Neural cell (in vitro differentiated cells): Measurements from ENCODE around the gene UTY.

Experiments used
- CTCF ChIP-seq: fragments of 450-650 bp; IDR thresholded peaks from 2 replicates; pipeline ENCODE4 v1.5.1; 2014; ENCODE audit warnings: antibody characterized with exemption, mild to moderate bottlenecking, moderate library complexity; ENCODE audit not compliant: poor library complexity, severe bottlenecking
- EP300 ChIP-seq: fragments of 450-650 bp; conservative IDR thresholded peaks from 2 replicates; pipeline ENCODE4 v1.6.1; 2014; ENCODE audit warnings: antibody characterized with exemption, mild to moderate bottlenecking, moderate library complexity; ENCODE audit not compliant: poor library complexity, severe bottlenecking
- POLR2AphosphoS5 ChIP-seq: IDR thresholded peaks from 2 replicates; pipeline ENCODE4 v1.6.1; 2012
- RAD21 ChIP-seq: fragments of 450-650 bp; conservative IDR thresholded peaks from 2 replicates; pipeline ENCODE4 v1.6.1; 2014; ENCODE audit warnings: antibody characterized with exemption, mild to moderate bottlenecking, moderate library complexity
- REST ChIP-seq: IDR thresholded peaks from 2 replicates; pipeline ENCODE4 v1.6.1; 2012; ENCODE audit warnings: borderline replicate concordance
- SMC3 ChIP-seq: fragments of 450-650 bp; conservative IDR thresholded peaks from 2 replicates; pipeline ENCODE4 v1.6.1; 2014; ENCODE audit warnings: antibody characterized with exemption, mild to moderate bottlenecking, moderate library complexity; ENCODE audit not compliant: poor library complexity
- TAF1 ChIP-seq: IDR thresholded peaks from 2 replicates; pipeline ENCODE4 v1.6.1; 2012; ENCODE audit warnings: low read depth

- no peak for TF ChIP-seq CTCF
- no peak for TF ChIP-seq POLR2AphosphoS5
- TF ChIP-seq SMC3, result no peak
- TF ChIP-seq EP300, result no peak
- TF ChIP-seq RAD21, result no peak
- no peak for TF ChIP-seq REST
- TF ChIP-seq TAF1, result no peak
These were observed 166.9 kb downstream of the UTY start for GRCh38 chrY:13312966-13313365.
